Activated T-cell treated with anti-CD3 and anti-CD28 coated beads for 48 hours (primary cell): ENCODE results near the gene KIF16B.
"Not testable (repeated sequence)": the region's sequence is repeated elsewhere in the genome, so short reads cannot be mapped to it uniquely, and the experiment has no call there.

ENCODE experiments used
- DNase-seq: peaks from one replicate; pipeline ENCODE4 v3.0.0-alpha.2; 2020; ENCODE audit warnings: low read depth

The KIF16B gene

DNA sequence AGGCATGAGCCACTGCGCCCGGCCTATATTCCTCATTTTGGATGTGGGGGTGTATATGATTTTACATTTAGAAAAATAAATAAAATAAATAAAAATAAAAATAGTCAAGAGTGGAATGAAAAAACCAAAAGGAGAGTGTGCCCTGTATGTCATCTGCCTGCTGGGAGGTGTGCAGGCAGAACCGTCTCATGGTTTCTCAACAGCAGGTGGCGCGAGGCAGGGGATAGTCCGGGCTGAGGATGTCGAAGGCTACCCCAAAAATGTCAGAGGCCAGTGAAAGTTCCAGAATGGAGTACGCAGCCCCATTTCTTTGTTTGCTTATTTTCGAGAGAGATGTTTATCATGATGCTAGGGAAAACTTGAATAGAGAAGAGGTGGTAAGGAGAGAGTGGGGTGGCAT lies 16.4 kb upstream of the KIF16B start:
- no peak for DNase-seq

GRCh38 chr20:16588241-16588640 lies 15.0 kb upstream of the KIF16B start:
- no peak for DNase-seq

DNA sequence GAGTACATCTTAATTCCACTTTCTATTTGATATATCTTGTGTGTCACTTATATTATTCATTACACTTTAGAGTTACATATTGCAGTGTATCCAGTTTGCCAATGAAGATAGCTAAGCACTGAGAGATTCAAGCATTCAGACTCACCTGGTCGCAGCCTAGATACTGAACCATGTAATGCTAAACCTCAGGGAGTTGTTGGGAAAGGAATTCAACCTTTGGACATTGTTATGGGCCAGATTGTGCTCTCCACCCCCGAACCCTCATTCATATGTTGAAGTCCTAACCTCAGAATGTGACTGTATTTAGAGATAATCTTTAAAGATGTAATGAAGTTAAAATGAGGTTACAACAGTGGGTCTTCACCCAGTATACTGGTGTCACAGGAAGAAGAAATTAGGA lies 13.8 kb upstream of the KIF16B start:
- no peak for DNase-seq

- no peak for DNase-seq
Observed at GRCh38 chr20:16583474-16583873, 10.2 kb upstream of the KIF16B start.

- DNase-seq: no peak
Observed at GRCh38 chr20:16581241-16581640, 8.0 kb upstream of the KIF16B start.

- DNase-seq: no peak
Observed at GRCh38 chr20:16580620-16581019, 7.4 kb upstream of the KIF16B start.

- no peak for DNase-seq
Observed at GRCh38 chr20:16580147-16580546, 6.9 kb upstream of the KIF16B start.

GRCh38 chr20:16576219-16576618 lies 3.0 kb upstream of the KIF16B start:
- no peak for DNase-seq

DNA sequence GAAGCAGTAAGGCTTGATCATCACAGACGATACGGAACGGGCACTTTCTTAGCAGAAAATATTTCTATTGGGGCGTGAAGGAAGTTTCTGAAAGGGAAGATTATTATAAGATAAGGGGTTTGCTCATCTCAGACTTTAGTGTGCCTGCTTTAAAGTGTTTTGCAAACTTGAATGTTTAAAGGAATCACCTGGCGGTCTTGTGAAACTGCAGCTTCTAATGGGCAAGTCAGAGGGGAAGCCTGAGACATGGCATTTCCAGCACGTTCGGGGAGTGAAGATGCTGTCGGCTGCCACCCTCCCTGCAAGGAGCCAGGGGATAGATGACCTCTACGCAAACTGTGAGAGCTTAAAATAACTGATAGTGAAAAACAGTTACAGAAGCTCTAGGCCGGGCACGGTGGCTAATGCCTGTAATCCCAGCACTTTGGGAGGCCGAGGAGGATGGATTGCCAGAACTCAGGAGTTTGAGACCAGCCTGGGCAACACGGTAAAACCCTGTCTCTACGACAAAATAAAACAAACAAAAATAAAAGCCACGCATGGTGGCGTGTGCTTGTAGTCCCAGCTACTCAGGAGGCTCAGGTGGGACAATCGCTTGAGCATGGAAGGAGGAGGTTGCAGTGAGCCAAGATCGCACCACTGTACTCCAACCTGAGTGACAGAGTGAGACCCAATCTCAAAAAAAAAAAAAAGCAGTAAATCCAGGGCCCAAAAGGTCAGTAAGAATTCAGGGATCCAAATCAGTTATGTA lies 2.3 kb upstream of the KIF16B start:
- DNase-seq: no peak

DNA sequence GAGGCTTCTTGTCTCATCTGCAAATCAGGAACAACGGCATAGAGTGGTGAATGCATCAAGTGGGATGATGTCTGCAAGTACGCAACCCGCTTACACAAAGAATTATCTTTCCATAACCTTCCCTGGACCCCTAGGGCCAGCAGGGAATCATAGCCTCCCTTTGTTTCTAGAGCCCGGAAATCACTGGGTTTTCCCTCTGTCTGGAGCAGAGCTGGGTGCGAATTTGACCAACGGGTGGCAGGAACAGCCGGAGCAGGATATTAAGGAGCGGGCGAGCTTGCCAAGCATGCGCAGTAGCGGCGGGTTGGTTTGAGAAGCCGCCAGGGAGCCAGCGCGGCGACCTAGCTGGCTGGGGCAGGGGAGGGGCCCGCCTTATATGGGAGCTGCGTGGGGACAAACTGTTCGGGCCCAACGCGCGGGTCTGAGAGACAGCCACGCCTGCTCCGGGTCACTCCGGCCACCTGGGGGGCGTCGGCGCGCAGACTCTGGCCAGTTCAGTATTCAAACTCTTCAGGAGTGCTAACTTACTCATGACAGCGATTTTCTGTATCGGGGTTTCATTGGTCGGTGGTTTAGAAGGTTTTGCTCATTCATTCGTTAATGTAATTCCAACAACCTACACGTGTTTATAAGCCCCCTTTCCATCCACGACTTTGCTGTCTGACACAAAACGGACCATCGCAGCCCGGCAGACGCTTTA lies 1.6 kb upstream of the KIF16B start:
- DNase-seq: peak; percentile 78

DNA sequence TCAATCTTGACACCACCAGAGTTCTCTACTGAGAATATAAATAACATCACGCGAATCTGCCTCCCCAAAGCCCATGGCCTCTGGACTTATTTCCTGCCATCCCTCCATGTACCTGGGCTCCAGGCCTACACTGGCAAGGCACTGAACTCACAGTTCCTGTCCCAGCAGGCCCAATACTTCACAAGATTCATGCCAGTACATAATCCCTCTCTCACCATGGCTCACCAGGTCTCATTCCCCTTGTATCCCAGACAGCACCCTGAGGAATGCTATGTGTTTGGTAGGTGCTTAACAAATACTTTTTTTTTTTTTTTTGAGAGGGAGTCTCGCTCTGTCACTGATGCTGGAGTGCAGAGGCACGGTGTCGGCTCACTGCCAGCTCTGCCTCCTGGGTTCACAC lies 1.9 kb downstream of the KIF16B start:
- DNase-seq: no peak

GRCh38 chr20:16569246-16570153 lies 3.7 kb downstream of the KIF16B start:
- DNase-seq: no peak

- no peak for DNase-seq
Observed at GRCh38 chr20:16566080-16566479, 7.2 kb downstream of the KIF16B start.

DNA sequence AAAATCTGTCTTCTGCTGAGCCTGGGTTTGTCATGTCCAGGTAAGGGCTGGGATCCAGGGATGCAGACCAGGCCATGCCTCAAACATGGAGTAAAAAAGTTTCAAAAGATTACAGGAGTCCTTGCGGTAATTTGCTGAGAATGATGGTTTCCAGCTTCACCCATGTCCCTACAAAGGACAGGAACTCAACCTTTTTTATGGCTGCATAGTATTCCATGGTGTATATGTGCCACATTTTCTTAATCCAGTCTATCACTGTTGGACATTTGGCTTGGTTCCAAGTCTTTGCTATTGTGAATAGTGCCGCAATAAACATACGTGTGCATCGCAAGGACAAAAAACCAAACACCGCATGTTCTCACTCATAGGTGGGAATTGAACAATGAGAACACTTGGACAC lies 9.2 kb downstream of the KIF16B start:
- DNase-seq: not testable (repeated sequence)

- no peak for DNase-seq
Observed at GRCh38 chr20:16563066-16563806, 10.0 kb downstream of the KIF16B start.

GRCh38 chr20:16562259-16562658 lies 11.0 kb downstream of the KIF16B start:
- no peak for DNase-seq

DNA sequence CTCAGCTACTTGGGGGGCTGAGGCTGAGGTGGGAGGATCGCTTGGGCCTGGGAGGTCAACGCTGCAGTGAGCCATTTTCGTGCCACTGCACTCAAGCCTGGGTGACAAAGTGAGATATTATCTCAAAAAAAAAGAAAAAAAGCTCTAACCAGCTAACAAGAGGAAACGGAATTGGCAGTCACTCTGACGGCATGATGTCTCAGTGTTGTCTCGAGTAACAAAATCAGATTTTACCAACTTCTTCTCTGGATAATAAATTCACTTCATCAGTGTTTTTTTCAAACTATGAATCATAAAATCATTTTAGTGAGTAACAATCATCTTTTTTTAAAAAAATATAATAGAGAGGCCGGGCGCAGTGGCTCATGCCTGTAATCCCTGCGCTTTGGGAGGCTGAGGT lies 12.6 kb downstream of the KIF16B start:
- no peak for DNase-seq

DNA sequence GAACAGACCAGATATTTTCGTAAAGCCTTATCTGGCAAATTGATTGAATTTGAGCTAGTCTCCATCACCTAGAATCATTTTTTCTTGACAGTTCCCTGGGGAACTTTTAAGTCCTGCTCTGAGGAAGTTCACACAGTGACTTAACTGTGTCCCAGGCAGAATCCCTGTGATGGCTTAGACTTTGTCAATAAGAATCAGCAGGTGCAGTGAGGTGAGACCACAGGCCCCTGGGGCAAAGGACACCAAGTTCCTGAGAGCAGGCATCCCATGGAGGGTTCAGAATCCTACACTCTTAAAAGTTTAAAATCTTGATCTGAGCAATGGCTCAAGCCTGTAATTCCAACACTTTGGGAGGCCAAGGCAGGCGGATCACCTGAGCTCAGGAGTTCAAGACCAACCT lies 13.0 kb downstream of the KIF16B start:
- no peak for DNase-seq

- no peak for DNase-seq
Observed at GRCh38 chr20:16556301-16556700, 16.9 kb downstream of the KIF16B start.

DNA sequence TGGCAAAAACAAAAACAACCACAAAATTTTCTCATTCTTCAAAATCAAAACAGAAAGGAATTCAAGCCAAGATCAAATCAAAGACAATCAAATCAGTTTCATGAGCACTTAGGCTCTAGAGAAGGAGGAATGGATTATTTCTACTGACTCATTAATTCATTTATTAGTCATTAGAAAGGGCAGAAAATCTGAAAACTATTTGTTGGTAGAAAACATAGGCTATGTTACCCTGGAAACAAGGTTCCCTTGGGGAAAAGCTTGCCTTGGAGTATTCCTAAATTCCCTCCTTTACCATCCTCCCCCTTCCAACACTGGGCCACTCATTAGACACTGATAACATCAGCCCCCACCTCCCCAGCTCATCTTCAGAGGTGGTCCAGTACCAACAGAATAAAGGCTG lies 17.5 kb downstream of the KIF16B start:
- no peak for DNase-seq

GRCh38 chr20:16554766-16555543 lies 18.3 kb downstream of the KIF16B start:
- DNase-seq: no peak
